Activated CD8-positive, alpha-beta memory T cell treated with anti-CD3 and anti-CD28 coated beads for 4 hours (primary cell): ENCODE results near the gene TMEM208.

Experiments used
- DNase-seq, 2 donors: peaks; one replicate each; pipeline ENCODE4 v3.0.0-alpha.2; 2020; ENCODE audit warnings: low read depth in 2 of 2

TMEM208 gene

GRCh38 chr16:67236563-67237395 lies 9.8 kb downstream of the TMEM208 start:
- peak in 1 of 2 donors; percentile 31 for DNase-seq

DNA sequence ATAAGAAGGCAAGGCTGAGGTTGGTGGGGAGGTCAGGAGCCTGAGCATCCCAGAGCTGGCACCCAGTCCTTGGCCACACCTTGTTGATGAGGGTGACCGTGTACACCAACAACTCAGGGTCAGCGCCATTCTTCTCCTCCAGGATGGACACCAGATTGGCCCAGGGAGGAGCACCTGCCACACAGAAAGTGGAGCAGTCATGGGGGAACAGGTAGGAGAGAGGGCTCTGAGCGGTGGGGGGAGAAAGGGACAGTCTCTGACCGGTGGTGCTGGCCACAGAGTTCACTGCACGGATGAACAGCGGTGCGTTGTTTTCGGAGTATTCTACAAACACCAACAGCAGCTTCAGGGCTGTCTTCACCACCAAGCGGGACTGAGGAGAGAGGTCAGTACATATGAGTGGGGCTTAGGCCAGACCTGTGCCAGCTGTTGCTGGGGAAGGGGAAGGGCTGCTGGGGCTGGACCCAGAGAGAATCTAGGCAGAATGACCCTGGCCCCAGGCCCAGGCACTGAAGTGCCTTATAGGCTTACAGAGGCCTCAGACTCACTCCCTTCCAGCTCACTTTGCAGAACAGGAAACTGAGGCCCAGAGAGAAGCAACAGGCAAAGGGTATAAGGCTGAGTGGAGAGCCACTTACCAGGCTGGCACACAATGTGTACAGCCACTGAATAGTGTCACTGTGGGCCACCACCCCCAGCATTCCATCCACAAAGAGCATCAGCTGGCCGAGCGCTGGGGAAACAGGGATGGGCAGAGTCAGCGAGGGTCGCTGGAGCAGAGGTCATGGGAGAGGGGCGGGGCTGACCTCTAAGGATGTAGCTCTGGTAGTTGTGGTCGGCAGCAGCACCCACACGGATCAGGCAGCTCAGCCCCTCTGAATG lies 10.7 kb downstream of the TMEM208 start:
- no peak for DNase-seq

GRCh38 chr16:67238278-67238575 lies 11.3 kb downstream of the TMEM208 start:
- DNase-seq, result no peak

DNA sequence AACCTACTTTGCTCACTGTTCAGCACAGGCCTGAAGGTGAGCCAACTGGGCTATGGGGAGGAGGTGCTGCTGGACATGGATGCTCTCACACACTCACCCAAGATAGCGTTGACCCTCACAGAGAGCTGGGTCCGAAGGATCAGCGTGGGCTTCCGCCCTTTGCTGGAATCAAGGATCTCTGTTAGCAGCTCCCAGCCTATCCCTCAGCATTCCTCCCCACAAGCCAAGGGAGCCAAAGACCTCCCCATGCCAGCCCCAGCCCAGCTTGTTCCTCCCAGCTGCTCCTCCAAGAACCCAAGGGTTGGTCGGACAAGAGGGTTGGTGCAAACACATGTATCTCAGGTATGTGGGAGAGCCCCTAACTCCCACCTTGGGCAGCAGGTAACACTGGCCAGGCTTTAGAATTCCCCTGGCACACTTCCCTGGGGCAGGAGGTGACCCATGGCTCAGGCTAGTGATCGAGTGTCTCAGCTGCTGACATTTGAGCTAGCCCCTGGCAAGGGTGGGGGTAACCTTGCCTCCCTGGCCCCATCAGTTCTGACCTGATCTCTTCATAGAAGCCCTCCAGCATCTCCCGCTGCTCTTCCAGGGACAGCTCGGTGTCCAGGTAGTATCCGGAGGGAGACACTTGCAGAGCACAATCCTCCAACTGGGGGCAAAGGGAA lies 12.0 kb downstream of the TMEM208 start:
- no peak for DNase-seq

DNA sequence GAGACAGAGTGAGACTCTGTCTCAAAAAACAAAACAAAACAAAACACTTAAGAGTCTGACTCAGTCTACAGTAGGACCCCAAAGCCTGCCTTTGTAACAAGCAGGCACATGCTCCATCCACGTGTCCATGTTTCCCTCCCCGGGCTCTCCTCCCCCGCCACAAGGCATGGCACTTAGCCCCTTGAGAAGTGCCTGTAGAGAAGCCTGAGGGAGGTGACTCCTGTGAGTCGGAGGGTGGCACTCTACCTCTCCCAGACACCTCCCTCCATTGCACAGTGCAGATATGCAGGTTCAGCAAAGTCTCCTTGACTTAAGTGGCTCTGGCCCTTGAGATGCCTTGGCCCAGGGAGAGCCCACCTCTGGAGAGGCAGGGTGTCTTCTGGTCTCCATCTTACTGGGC lies 13.6 kb downstream of the TMEM208 start:
- DNase-seq, result no peak

DNA sequence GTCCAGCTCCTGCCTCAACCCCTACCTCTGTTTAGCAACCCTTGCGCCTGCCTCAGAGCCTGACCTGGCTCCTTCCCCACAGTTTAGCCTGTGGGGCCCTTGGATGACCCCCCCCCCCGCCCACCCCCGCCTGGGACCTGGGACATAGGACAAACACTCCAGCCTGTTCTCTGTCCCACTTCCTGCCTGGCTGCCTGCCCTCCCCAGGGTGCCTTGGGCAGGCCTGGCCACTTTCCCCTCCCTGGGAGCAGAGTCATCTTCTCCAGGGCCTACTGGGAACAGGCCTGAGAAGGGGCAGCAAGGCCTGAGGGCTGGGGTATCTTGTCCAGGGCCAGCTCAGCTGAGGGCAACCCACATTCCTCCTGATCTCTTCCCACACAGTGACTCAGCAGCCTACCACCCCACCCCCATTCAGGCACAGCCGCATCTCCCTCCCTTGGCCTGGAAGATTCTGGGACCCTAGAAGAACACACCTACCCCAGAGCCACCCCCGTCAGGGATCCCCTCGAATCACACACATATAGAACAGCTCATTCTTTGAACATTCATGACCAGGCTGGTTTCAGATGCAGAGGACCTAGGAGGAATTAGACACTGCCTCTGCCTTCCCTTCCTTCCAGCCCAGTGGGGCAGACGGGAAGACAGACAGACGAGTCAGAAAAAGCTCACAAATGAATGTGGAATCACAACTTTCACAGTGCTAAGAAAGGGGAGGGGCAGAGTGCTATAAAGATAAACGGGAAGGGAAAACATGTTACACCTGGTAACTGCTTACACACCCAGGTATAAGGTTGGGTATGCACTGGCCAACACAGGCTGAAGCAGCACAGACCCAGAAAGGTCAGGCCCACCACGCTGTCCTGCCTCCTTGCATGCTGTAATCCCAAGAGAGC lies 14.3 kb downstream of the TMEM208 start:
- DNase-seq, result no peak

- DNase-seq, result no peak
Observed at GRCh38 chr16:67242138-67242730, 15.3 kb downstream of the TMEM208 start.

GRCh38 chr16:67243481-67243880 lies 16.6 kb downstream of the TMEM208 start:
- no peak for DNase-seq

DNA sequence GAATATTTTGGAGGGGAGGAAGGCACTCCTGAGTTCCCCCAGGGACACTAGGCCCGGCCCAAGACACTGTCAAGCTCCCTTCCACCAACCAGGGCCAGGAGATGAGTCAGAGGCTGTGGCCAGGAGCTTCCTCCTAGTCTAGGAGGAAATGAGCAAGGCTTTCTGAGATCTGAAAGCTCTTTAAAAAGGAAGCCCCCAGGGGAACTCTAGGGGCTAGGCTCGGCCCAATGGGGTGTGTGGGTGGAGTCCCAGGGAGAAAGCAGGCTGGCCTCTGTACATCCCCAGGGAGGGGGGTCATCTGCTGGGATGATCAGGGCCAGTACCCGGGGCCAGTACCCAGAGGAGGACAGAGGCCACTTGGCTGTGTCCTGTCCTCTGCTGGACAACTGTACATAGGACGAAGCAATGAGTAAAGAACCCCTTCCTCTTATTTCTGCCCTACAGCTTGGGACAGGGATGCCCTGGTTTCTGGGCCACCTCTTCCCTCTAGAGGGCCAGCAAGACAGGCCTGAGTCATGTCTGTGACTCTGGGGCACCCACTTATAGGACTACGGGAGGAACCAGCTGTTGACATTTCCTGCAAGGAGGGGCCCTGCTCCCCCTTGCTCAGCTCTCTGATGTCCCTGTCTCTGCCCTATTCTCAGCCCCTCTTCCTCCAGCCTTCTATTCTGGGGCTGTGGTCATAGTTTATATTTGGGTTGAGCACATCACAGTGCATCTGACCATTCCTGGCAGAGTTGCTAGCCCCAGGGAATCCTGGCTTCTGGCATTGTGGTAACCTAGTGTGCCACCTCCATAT lies 17.7 kb downstream of the TMEM208 start:
- peak; percentile 60 to 75 for DNase-seq

- no peak for DNase-seq
Observed at GRCh38 chr16:67245186-67245585, 18.3 kb downstream of the TMEM208 start.

GRCh38 chr16:67245674-67246080 lies 18.7 kb downstream of the TMEM208 start:
- DNase-seq, result no peak

DNA sequence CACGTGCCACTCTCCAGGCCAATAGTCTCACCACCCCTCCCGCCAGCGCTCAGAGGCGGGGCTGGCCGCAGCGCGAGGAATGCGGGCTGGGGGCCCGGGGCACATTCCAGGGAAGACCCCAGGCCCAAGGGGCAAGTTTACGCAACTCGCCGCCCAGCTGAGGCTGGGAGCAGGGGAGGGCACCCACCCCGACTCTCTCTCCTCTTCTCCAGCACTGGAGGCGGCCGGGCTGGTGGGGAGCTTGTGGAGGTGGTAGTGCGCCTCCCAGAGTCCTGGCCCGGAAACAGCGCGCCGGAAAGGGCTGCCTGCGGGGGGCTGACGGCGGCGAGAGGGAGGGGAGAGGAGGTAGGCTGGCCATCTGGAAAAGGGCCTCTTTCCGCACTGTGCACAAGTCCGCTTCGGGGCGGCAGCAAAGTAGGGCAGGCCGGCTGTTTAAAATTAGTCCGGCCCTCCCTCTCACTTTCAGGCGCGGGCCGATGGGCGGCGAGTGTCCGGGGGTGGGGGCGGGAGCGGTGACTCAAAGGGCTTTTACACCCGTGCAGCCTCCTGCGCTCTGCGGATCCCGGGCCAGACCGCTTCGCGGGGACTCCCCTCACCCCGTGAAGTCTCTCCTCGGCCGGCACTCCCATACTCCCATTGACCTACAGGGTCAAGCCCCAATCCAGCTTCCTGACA lies 19.3 kb downstream of the TMEM208 start:
- DNase-seq, result no peak

DNA sequence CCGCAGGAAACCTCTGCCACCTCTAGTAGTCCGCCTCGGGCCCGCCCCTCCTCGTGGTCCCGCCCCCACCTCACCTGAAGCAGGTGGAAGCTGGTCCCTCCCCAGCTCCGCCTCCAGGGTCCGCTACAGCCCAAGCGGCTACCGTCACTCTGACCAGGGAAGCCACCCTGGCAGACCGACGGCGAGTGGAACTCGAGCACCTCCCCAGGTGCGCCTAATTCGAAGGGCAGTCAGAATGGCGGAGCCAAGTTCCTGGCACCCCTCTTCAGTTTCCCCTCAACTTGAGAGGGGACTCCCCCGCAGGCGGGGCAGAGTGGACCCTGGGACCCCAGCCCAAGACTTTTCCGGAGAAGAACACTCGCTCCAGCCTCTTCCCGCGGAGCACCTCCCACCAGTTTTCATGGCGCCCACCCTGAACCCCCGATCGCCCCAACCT lies 19.8 kb downstream of the TMEM208 start:
- no peak for DNase-seq

DNA sequence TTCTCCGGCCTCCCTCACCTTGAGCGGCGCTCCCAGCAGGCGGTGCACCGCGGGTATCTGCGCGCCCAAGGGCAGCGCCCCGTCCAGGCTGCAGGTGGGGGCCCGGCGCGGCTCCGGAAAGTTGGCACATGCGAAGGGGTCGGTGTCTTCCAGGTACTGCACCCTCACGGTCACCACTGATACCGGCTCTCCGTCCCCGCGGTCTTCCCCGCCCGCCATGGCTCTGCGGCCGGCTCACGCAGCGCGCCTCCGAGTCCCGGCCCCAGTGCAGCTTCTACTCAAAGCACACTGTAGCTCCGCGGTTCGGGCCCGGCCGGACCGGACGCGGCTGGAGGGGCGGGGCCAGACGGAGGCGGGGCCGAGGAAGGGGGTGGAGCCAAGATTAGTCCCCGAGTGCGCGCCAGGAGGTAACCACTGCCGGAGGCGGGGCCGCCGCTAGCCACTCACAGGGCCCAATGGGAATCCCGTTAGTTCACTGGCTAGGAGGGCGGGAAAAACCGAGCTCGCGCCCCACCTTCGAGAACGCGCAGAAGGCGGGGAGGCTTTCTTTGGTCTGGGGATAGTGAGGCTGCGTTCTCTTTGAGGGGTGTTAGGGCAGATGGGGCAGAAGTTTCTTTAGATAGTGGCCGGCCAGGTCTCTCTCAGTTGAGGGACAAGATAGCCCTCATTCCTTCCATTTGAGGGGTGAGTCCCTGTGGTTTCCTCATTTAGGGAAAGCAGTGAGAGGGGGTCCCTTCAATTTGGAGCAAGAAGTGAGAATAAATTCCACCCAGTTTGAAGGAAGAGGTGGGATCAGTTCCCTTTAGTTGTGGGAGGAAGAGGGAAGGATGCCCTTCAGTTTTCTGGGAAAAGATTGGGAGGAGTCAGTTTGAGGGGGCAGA lies 20.5 kb downstream of the TMEM208 start, which contains the start of gene FHOD1:
Gene FHOD1 (minus strand): TSS at position 290 of the 881 bp plus-strand sequence. CDS start 71 bp downstream, at position 219.
- peak; percentile 91 for DNase-seq

DNA sequence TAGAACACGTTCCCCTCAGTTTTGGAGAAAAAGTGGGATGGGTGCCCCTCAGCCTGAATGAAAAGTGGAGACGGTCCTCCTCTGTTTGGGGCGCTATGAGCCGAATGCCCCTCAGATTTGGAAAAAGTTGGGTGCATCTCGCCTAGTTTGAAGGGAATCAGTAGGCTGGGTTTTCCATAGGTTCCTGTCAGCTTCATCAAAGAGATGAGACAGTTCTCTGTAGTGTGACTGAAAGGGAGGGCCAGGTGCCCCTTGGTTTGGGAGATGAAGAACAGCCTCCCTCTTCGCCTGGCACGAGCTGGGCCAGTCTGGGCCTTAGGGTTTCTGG lies 21.1 kb downstream of the TMEM208 start:
- no peak for DNase-seq

- no peak for DNase-seq
Observed at GRCh38 chr16:67248401-67249177, 21.7 kb downstream of the TMEM208 start, which contains the start of gene SLC9A5. TSS of gene SLC9A5 (plus strand) at chr16:67248979. CDS start at chr16:67249015, 36 bp downstream.

DNA sequence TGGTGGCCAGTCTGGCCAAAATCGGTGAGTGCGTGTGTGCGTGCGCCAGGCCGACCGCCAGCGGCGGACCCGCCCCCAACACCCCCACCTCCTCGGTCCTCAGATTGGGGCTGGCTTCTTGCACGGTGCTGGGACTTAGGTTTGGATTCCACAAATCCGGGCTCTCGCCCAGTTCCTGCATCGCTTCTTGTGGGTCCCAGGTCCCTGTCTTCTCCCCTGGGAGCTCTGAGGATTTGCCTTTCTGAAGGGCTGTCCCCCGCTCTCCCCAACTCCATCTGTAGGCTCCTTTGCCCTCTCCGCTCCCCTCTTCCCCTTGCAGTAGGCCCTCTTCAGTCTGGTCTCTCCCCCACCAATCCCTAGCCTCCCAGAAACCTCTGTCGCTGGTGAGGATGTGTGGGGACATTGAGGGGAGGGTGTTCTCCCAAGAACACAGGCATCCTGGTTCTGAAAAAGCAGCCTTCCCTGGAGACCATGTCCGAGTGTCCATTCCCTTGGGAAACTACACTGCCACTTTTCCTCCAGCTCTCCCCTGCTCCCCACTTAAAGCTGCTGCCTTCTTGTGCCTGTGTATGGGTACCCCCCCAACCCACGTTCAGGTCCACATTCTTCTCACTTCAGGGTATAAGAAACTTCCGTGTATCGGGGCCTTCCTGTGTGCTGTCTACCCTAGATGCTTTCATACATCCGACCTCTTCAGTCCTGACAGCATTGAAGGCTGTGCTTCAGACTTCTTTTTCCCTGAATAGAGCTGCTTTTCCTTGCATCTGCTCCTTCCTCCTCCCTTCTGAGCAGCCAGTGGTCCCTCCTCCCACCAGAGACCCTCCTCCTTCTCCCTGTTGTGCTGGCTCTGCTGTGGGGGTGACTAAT lies 22.5 kb downstream of the TMEM208 start:
- no peak for DNase-seq
